Upper lobe of right lung (tissue), 1 donor: Measurements from ENCODE around the gene TNP1. TPM values are rescaled to one million over a fixed set of nuclear protein-coding genes. Genes with fewer than 3 reads are reported as not detected.

Source experiments
- ATAC-seq: fragments of 200-7000 bp; cut with Tn5 transposase; one replicate; pipeline ENCODE4 v1.9.1; 2020; ENCODE audit warnings: mild to moderate bottlenecking, moderate library complexity
- DNase-seq: peaks from one replicate; pipeline ENCODE4 v3.0.0-alpha.2; 2020
- H3K27ac ChIP-seq: fragments of 200-600 bp; one replicate; pipeline ENCODE4 v1.8.0; 2022
- H3K27me3 ChIP-seq: fragments of 200-600 bp; one replicate; pipeline ENCODE4 v1.8.0; 2022; ENCODE audit warnings: mild to moderate bottlenecking
- H3K36me3 ChIP-seq: fragments of 200-600 bp; one replicate; pipeline ENCODE4 v1.8.0; 2022
- H3K4me1 ChIP-seq: fragments of 200-600 bp; one replicate; pipeline ENCODE4 v1.8.0; 2022
- H3K4me3 ChIP-seq: fragments of 200-600 bp; one replicate; pipeline ENCODE4 v1.8.0; 2022; ENCODE audit warnings: mild to moderate bottlenecking
- H3K9me3 ChIP-seq: fragments of 200-600 bp; one replicate; pipeline ENCODE4 v1.8.0; 2022
- intact Hi-C: fragments of 100-400 bp; cut with DNase I; formaldehyde crosslinking; loops from one replicate; pipeline ENCODE4 v1.11.0; 2022
- total RNA-seq: library from RNA; stranded (reverse); fragmentation: NEBNext Ultra II Directional; extraction: Animal tissue kit (Norgen Biotek cat#: 25700); gene quantifications from one replicate; pipeline ENCODE4 v1.2.1, GENCODE V29; 2021
- TF ChIP-seq, protein P1 (sequence below): fragments of 200-600 bp; IDR thresholded peaks from one replicate; pipeline ENCODE4 v1.8.0; 2022; ENCODE audit warnings: antibody characterized with exemption
- donor health status: DM: no; HTN: yes; CAD: no; lungs with severe emphysema.

The TNP1 gene
- total RNA-seq, 1 donor from 2014 or later = not detected

DNA sequence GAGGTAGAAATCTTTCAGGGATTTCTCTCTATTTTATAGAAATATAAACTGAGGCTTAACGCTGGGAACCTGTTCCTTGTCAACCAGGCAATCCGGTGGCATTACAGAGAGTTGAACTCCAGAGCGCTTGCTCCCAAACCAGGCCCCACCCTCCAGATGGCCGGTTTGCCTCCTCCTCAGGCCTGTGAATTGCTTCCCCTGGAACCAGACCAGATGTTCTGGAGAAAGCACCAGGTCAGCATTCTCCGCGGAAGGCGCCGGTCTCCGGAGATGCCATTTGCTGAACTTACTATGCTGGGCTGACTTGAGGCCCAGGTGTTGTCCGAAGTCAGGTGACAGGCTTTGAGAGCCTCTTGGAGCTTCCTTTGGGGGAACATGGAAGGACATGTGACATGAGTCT lies 17.2 kb downstream of the TNP1 start:
- TF ChIP-seq, protein P1, sequence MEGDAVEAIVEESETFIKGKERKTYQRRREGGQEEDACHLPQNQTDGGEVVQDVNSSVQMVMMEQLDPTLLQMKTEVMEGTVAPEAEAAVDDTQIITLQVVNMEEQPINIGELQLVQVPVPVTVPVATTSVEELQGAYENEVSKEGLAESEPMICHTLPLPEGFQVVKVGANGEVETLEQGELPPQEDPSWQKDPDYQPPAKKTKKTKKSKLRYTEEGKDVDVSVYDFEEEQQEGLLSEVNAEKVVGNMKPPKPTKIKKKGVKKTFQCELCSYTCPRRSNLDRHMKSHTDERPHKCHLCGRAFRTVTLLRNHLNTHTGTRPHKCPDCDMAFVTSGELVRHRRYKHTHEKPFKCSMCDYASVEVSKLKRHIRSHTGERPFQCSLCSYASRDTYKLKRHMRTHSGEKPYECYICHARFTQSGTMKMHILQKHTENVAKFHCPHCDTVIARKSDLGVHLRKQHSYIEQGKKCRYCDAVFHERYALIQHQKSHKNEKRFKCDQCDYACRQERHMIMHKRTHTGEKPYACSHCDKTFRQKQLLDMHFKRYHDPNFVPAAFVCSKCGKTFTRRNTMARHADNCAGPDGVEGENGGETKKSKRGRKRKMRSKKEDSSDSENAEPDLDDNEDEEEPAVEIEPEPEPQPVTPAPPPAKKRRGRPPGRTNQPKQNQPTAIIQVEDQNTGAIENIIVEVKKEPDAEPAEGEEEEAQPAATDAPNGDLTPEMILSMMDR = no peak
- ATAC-seq = no peak
- no peaks in the 10 kb centered on the region for H3K9me3 ChIP-seq
- DNase-seq = no peak
- H3K27me3 ChIP-seq = no peaks in the 10 kb centered on the region
- no peak overlapping the region for H3K4me3 ChIP-seq
- H3K4me1 ChIP-seq = no peaks in the 10 kb centered on the region
- no peak overlapping the region for H3K27ac ChIP-seq
- intact Hi-C loops = no loop called here
- no peaks in the 10 kb centered on the region for H3K36me3 ChIP-seq

DNA sequence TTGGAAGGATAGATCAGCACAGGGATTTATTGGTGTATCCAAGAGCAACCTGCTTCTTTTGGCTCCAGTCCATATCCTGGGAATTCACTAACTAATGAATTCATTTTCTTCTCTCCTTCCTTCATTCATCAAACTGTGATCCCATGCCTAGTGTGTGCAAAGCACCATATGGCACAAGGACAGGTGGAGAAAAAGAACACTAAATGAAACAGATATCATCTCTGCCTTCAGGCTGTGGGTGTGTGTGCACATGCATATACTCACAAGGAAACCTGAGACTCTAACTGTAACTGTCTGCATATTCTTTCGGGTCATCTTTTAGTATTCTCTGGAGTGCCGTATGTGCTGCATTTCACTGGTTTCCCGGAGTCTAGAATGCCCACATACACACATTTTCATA lies 20.2 kb downstream of the TNP1 start:
- no peak overlapping the region for H3K4me3 ChIP-seq
- intact Hi-C loops = no loop called here
- H3K4me1 ChIP-seq = no peaks in the 10 kb centered on the region
- H3K9me3 ChIP-seq = no peaks in the 10 kb centered on the region
- DNase-seq (no peak), ATAC-seq (no peak)
- H3K36me3 ChIP-seq = no peaks in the 10 kb centered on the region
- H3K27ac ChIP-seq = no peak overlapping the region
- H3K27me3 ChIP-seq = no peaks in the 10 kb centered on the region
- TF ChIP-seq, protein P1 = no peak

DNA sequence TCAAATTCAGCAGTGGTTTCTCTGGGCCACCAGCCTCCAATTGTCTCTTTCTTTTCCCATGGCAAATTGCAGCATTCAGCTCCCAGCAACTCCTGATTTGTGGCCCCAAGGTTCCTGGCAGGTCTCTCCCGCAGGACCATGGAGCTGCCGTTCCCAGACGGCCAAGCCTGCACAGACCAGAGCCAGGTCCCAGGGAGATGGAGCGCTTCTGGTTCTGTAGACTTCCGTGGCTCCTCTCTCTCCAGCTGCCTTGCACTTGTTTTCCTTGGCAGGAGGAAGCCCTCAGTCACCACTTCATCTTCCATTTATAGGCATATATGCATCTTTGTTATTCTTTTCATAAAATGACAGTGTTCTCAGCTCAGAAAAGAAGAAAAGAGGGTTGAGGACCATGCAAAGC lies 21.7 kb downstream of the TNP1 start:
- Histone ChIP-seq H3K27ac (no peak overlapping the region), H3K4me3 (no peak overlapping the region), H3K9me3 (no peaks in the 10 kb centered on the region), H3K27me3 (no peaks in the 10 kb centered on the region), H3K36me3 (no peaks in the 10 kb centered on the region), H3K4me1 (no peaks in the 10 kb centered on the region)
- ATAC-seq = no peak
- TF ChIP-seq, protein P1 = no peak
- no peak for DNase-seq
- intact Hi-C loops = no loop called here

DNA sequence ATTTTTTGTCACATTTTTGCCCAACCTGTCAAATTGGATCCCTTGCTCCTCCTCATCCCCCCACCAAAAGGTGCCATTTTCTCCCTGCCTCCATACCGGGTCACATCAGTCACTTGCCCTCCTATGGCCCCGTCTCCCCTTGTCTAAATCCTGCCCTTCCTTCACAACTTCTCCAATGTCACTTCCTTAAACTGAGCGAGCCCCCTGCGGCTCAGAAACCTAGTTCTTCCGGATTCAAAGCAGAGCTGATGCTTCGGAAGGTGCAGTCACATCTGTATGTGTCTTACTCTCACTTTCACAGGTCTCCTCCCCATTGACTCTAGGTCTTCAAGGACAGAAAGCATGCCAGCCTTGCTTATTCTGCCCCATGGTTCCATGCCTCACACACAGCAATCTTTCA lies 22.1 kb downstream of the TNP1 start:
- no peak overlapping the region for H3K4me3 ChIP-seq
- H3K9me3 ChIP-seq = no peaks in the 10 kb centered on the region
- no peak for DNase-seq
- no peak overlapping the region for H3K27ac ChIP-seq
- intact Hi-C loops = no loop called here
- no peaks in the 10 kb centered on the region for H3K4me1 ChIP-seq
- ATAC-seq = no peak
- TF ChIP-seq, protein P1 = no peak
- no peaks in the 10 kb centered on the region for H3K27me3 ChIP-seq
- H3K36me3 ChIP-seq = no peaks in the 10 kb centered on the region

DNA sequence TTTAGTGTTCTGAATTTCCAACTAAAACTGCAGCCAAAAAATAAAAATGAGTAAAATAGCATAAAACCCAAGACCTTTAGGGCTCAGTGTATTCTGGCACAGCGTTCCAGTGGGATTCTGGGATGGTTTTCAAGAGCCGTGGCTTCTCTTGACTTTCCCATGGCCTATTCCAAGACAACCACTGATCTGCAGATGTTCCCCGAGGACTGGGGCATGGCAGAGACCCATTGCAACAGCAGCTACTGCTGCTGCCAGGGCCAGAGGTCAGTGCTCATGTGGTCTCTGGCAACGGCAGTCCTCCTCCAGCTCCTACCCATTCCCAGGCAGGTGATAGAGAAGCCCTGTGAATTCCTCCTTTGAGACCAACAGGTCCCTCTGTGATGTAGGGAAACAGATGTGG lies 26.8 kb downstream of the TNP1 start:
- Histone ChIP-seq H3K36me3 (no peaks in the 10 kb centered on the region), H3K27me3 (no peaks in the 10 kb centered on the region), H3K4me1 (peaks cover 3% of the 10 kb centered on the region), H3K27ac (no peak overlapping the region), H3K9me3 (no peaks in the 10 kb centered on the region), H3K4me3 (no peak overlapping the region)
- intact Hi-C loops = no loop called here
- TF ChIP-seq, protein P1 = no peak
- no peak for DNase-seq
- ATAC-seq = no peak

DNA sequence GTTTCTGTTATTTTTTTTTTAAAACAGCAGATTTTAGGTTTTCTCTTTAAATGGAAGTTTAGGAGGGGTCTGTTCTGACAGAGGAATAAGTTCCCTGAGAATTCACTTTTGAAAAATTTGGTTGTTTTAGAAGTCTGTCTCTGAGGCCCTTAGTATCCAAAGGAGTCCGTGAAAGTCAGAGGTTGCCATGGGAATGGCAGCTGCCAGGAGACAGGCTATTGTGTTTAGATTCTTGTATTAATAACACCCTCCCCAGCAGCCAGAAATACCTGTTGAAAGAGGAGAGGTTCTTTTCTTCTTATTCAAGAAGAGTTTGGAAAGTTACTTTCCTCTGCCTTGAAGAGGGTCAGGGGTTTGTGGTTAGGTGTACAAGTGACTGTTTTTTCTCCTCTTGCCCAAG lies 29.5 kb downstream of the TNP1 start:
- Histone ChIP-seq H3K4me3 (no peak overlapping the region), H3K27me3 (no peaks in the 10 kb centered on the region), H3K27ac (no peak overlapping the region), H3K4me1 (peaks cover 3% of the 10 kb centered on the region), H3K36me3 (no peaks in the 10 kb centered on the region), H3K9me3 (no peaks in the 10 kb centered on the region)
- no peak for DNase-seq
- TF ChIP-seq, protein P1 = no peak
- no peak for ATAC-seq
- intact Hi-C loops = no loop called here
